GM08714 (cell line): Measurements from ENCODE around the gene E2F8.

Source experiments
- H3K4me3 ChIP-seq: fragments of 200-500 bp; sonication (Bioruptor generic); 2 replicates; pipeline ENCODE4 v1.5.1; 2014; ENCODE audit warnings: mild to moderate bottlenecking, low read length, inconsistent platforms
- ZNF274 ChIP-seq: IDR thresholded peaks from 2 replicates; pipeline ENCODE4 v1.6.1; 2012; ENCODE audit warnings: mild to moderate bottlenecking, low read depth, low read length

E2F8 gene

DNA sequence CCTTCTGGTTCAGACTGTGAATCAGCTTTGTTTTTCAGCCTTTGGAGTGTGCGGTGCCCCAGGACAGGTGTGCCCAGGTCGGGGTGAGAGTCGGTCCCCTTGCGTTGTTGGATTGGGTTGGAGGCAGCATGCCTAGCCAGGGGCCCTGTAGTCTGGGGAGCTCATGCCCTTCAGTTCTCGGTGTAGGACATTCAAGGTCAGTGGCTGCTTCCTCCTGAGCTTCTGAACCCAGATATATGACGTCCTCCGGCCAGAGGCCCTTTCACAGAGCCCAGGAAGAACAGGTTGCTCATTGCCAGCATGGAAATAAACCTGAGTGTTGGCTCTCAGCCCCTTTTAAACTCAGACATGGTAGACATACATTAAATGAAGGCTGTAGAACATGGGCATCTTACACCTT lies 41.7 kb downstream of the E2F8 start:
- no peak for TF ChIP-seq ZNF274
- no peak overlapping the region for H3K4me3 ChIP-seq

DNA sequence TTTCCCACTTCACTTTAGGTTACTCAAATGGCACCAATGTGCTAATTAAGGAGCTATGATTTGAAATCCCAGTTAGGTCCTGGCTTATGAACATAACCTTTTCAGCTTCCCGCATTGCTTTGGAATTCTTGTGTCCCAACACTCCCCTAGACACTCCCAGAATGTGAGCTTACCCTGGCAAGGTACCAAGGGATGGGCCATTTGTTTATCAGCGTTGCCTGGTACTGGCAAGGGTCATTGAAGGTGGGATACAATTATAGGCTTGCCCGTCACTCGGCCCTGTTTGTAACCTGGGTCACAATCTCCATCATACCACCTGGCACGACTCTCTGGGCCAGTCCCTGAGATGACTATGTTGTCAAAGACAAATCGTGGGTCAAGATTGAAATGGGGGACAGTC lies 44.3 kb downstream of the E2F8 start:
- no peak overlapping the region for H3K4me3 ChIP-seq
- TF ChIP-seq ZNF274, result no peak

DNA sequence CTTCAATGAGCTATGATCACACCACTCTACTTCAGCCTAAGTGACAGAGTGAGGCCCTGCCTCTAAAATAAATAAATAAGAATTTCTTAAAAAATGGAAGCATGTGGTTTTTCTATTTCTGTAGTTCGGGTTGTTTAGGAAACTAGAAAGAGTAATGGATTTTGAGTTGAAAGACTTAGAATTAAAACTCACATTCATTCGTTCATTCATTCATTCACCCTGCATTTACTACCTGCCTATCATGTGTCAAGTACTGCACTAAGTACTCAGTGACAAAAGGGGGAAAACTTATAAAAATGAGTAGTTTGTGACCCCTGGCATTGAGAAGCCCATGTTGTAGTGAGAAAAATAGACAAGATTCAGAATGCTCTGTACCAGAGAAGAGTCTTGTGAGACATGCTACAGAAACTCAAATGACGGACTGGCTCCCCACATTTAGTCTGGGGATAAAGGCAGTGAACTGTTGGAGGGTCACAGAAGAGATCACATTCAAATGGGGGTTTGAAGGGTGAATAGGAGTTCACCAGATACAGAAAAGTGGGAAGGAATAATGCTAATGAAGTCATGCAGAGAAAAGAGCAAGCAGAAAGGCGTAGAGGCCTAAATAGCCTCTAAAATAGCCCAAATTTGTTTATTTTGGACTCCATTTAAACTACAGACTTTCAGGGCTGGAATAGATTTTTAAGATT lies 46.0 kb downstream of the E2F8 start:
- no peak overlapping the region for H3K4me3 ChIP-seq
- no peak for TF ChIP-seq ZNF274

DNA sequence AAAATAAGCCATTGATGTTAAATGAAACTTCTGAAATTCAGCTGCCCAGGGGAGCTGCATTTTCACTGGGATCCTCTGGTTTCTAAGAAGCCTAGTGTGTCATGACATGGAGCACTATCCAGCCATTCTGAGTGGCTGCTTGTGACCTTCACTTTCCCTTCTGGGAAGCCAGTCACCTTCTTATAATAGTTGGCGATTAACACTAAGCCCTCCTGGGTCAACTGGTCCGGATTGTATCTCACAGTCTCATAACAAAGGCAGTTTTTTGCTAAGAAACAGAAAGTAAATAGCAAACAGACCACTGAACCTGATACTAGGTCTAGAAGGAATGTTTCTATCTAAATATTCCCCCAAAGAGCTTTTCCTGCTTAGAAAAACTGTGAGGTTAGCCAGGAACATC lies 46.8 kb downstream of the E2F8 start:
- TF ChIP-seq ZNF274, result no peak
- no peak overlapping the region for H3K4me3 ChIP-seq

DNA sequence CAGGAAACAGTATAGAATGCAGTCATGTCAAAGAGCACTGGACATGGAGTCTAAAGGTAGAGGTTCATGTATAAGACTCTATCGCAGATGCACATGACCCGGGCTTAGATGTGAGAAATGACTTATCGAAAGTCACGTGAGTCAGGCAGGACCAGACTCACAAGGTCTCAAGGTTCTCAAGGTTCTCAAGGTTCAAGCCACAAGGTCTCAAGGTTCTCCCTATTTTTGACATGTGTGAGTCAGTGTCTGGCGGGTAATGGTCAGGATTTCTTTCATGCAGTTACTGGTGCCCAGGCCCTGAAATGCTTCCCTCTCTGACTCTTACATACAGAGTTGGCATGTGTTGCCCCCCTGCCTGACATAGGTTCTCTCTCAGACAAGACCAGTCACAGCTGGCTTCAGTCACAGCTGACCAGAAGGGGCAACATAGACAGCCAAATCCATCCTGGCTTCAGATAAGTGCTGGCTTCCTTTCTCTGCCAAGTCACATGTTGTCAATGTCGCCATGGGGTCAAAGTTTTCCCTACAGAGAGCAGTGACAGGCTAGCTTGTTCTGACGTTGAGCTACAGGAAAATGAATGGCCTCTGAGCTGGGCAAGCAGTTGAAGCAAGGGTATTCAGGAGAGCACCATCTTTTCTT lies 49.1 kb downstream of the E2F8 start:
- no peak for TF ChIP-seq ZNF274

DNA sequence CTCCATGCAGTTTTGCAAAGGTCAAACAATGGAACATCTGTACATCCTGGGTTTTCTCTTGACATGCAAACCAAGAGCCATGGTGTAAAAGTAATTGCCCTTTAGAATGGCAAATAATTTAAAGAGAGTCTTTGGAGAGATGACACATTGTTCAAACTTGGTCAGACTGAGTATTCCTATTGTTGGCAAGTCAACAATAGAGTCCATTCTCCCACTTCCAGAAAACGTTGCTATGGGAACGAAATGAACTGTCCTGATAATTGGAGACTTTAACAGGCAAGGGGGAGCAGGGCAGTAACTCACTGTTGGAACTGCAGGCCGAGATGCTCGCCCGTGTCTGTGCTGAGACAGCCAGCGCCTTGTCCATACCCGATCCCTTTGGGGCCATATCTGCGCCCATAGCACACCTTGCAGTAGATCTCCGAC lies 52.9 kb downstream of the E2F8 start:
- H3K4me3 ChIP-seq, result no peak overlapping the region
- TF ChIP-seq ZNF274, result no peak

More for the DNA sequence above, 49.1 kb downstream of the E2F8 start:
- H3K4me3 ChIP-seq, result no peak overlapping the region

DNA sequence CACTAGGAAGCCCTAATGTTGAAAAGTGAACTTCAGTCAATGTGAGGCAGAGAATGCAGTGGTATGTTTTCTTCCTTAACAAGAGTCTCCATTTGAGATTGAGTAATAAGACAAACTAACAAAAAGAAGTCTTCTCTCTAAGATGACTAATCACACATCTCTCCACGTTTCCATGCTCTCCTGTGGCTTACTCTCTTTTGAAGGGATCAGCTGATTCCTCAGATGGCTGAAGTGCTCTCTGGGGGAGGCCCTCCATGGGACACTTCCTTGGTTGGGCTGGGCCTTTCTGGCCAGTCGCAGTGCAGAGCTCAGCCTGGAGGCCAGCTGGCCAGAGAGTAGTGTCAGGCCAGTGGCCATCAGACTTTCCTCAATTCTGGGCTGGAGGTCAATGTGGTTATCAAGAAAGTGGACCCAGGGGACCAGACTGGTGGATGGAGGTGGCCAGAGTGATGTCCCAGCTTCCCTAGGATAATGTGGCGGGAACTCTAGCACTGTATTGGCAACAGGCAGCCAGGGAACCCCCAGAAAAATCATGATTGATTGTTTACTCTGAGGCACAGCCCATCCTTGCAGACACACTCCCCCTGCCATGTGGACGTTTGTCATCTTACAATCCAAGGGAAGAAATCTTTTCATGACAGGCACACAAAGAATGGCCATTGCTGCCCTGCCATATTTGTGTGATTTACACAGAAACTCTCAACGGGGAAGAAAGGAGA lies 53.5 kb downstream of the E2F8 start:
- no peak overlapping the region for H3K4me3 ChIP-seq
- TF ChIP-seq ZNF274, result no peak

DNA sequence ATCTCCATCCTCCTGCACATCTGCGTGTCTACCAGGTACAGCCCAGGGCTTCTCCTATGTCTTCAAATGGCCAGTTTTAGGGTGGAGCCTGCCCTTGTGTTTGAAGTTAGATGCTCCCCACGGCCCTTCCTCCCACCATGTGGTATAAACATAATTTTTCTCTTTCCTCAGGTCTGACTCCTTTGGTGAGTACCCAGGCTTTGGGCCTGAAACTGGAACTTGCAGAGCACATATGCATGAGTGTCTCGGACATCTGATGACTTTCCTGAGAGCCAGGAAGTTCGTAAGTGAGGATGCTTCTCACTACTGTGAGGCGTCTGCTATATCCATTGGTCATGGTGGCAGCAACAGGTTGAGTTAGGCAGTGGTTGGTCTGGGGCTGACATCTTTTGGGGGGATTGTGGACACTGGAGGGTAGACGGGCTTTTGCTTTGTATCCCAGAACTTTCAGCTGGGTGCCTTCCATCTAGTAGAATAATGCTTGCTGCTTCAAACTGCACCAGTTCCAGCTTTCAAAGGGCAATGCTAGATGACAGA lies 55.2 kb downstream of the E2F8 start:
- no peak for TF ChIP-seq ZNF274
- H3K4me3 ChIP-seq, result no peak overlapping the region

DNA sequence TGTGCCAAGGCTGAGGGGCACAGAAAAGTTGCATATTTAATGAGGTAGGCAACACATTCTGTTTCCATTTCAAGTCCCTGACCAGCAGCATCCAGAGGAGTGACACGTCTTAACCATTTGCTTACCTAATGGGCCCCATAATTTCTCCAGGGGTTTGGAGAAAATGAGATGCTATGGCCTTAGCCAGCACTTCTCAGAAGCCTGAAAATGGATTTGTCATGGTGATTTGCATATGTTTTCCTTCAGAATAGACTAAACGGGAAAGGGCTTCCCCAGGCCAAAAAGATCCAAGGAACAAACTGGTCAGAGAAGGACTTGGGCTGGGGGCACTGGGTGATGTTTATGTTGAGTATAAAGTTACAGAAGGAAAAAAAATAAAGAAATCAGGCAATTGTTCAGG lies 55.7 kb downstream of the E2F8 start:
- TF ChIP-seq ZNF274, result no peak

DNA sequence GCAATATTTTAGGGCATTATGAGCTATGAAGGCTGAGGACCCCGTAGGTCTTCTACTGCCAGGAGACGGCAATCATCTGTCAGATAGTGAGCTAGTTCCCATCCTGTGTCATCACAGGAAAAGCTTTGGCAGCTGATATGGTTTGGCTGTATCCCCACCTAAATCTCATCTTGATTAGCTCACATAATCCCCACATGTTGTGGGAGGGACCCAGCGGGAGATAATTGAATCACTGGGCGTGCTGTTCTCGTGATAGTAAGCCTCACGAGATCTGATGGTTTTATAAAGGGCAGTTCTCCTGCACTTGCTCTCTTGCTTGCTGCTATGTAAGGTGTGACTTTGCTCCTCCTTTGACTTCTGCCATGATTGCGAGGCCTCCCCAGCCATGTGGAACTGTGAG lies 57.1 kb downstream of the E2F8 start:
- no peak for TF ChIP-seq ZNF274
- H3K4me3 ChIP-seq, result no peak overlapping the region

More for the DNA sequence above, 55.7 kb downstream of the E2F8 start:
- no peak overlapping the region for H3K4me3 ChIP-seq

DNA sequence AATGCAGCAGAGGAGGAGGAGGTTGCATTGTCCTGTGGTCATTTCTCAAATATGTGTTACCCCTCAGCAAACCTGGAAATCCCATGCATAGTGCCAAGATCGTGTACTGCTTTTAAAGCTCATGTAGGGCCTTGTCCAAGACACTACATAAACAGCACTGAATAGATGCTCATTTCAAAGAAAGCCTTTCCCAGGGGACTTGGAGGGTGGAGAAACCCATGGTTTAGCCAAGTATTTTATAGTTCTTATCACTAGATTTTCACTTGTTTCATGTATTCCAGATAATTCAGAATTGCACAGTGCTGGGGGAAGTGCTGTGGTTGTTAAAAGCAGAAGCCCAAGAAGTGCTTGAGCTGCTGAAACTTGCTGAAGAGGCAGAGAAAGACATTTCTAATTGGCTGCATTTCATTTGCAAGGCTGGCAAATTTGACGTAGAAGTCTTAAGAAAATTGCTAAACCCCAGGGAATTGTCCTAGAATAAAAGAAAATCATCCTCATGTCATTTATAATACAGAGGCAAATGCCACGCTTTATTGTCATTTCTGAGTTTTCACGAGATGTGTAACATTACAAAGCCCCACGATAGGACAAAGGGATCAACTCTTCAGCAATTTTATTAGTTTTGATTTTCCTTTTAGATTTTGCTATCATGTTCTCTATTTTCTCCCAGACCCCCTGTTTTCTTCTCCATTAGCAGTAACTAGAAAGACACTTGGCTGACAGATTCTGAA lies 59.0 kb downstream of the E2F8 start:
- TF ChIP-seq ZNF274, result no peak
- no peak overlapping the region for H3K4me3 ChIP-seq

DNA sequence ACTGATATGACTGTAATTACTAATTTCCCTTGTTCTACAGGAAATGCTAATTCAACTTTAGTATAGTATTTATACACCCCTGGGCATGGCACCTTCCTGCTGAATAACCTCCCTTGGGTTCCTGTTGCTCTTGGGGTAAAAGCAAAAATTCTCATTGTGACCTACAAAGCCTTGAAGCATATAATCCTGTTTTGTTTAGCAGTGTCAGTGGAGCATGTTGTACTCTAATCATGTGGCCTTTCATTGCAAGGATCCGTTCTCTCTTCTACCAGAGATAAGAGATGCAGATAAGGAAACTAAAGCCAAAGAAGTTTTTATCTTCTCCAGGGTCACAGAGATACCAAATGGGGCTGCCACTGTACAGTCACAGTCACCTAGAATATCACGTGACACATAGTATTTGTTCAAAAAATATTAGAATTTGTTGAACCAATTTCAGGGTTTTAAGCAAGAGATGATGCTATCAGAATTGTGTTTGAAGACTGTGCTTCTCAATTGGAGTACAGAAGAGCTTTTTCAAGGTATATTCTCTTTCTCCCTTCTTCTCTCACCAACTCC lies 64.0 kb downstream of the E2F8 start:
- TF ChIP-seq ZNF274, result no peak
- no peak overlapping the region for H3K4me3 ChIP-seq
